K562 (cell line): ENCODE data around the gene CD72.
"Not testable (repeated sequence)": the region's sequence is repeated elsewhere in the genome, so short reads cannot be mapped to it uniquely, and the experiment has no call there.

ENCODE experiments used
- CREM ChIP-seq: IDR thresholded peaks from 2 replicates; pipeline ENCODE4 v1.6.1; 2014; ENCODE audit warnings: antibody characterized with exemption, low read depth
- CSDE1 ChIP-seq, 2 experiments: fragments of 450-650 bp; IDR thresholded peaks; 2 replicates each; pipeline ENCODE4 v1.6.1; 2016; ENCODE audit warnings: mild to moderate bottlenecking in 1 of 2
- CTCF ChIP-seq, 3 experiments: IDR thresholded peaks in 2 of 3; conservative IDR thresholded peaks in 1 of 3; 2 replicates each; pipeline ENCODE4 v1.5.1; 2011 to 2012; ENCODE audit warnings: low read length in 3 of 3, mild to moderate bottlenecking in 3 of 3, control low read depth in 2 of 3, improper control_type of control experiment in 1 of 3, inconsistent platforms in 1 of 3, low read depth in 1 of 3, mixed read lengths in 1 of 3, moderate library complexity in 1 of 3; ENCODE audit not compliant: insufficient read depth in 2 of 3
- KAT7 ChIP-seq: sonication (generic); formaldehyde crosslinking; IDR thresholded peaks from 2 replicates; pipeline ENCODE4 v1.8.0; 2022; ENCODE audit warnings: missing genetic modification reagents, mild to moderate bottlenecking, borderline replicate concordance
- MEF2D ChIP-seq: conservative IDR thresholded peaks from 2 replicates; pipeline ENCODE4 v1.6.1; 2016; ENCODE audit warnings: low read depth, missing genetic modification characterization, missing compliant biosample characterization
- NR2C2 ChIP-seq, 2 experiments: fragments of 200-800 bp in 1 of 2; sonication (Bioruptor generic) in 1 of 2; sonication (generic) in 1 of 2; formaldehyde crosslinking in 1 of 2; IDR thresholded peaks; 2 replicates each; pipeline versions ENCODE4 v1.6.1 to v1.8.0; 2016 to 2022; ENCODE audit warnings: mild to moderate bottlenecking in 1 of 2, missing compliant biosample characterization in 1 of 2, missing genetic modification characterization in 1 of 2, missing genetic modification reagents in 1 of 2
- POLR2A ChIP-seq: fragments of 450-650 bp; conservative IDR thresholded peaks from 2 replicates; pipeline ENCODE4 v1.6.1; 2016
- ZNF253 ChIP-seq: fragments of 250-450 bp; sonication (Bioruptor Pico); conservative IDR thresholded peaks from 2 replicates; pipeline ENCODE4 v1.6.1; 2021; ENCODE audit warnings: mild to moderate bottlenecking
- ZNF449 ChIP-seq: fragments of 250-450 bp; sonication (Bioruptor Pico); IDR thresholded peaks from 2 replicates; pipeline ENCODE4 v1.8.0; 2022; ENCODE audit warnings: moderate library complexity, mild to moderate bottlenecking, inconsistent platforms
- TF ChIP-seq, protein P1 (sequence below): sonication (generic); formaldehyde crosslinking; IDR thresholded peaks from 2 replicates; pipeline ENCODE4 v1.8.1; 2023; ENCODE audit warnings: mild to moderate bottlenecking, missing genetic modification reagents, moderate library complexity

DNA sequence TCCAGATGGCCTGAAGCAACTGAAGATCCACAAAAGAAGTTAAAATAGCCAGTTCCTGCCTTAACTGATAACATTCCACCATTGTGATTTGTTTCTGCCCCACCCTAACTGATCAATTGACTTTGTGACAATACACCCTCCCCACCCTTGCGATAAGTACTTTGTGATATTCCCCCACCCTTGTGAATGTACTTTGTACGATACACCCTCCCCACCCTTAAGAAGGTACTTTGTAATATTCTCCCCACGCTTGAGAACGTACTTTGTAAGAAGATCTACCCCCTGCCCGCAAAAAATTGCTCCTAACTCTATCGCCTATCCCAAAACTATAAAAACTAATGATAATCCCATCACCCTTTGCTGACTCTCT is 18.6 kb upstream of the CD72 start:
- TF ChIP-seq, protein P1, sequence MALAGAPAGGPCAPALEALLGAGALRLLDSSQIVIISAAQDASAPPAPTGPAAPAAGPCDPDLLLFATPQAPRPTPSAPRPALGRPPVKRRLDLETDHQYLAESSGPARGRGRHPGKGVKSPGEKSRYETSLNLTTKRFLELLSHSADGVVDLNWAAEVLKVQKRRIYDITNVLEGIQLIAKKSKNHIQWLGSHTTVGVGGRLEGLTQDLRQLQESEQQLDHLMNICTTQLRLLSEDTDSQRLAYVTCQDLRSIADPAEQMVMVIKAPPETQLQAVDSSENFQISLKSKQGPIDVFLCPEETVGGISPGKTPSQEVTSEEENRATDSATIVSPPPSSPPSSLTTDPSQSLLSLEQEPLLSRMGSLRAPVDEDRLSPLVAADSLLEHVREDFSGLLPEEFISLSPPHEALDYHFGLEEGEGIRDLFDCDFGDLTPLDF, result not testable (repeated sequence)
- TF ChIP-seq POLR2A; KAT7 (CRISPR knock-in tag); NR2C2 (CRISPR knock-in tag; IDR thresholded peaks at IDR 0.05); NR2C2 (tag; IDR thresholded peaks at IDR 0.05); CREM; ZNF449 (CRISPR knock-in tag); CTCF (IDR thresholded peaks at IDR 0.05 in 2 of 3, conservative IDR thresholded peaks at IDR 0.05 in 1 of 3; ENCODE audit: insufficient read depth in 2 of 3, low read depth in 1 of 3, low read length in 3 of 3); MEF2D; CSDE1 (IDR thresholded peaks at IDR 0.05); ZNF253 (CRISPR knock-in tag): not testable (repeated sequence)
